ENCODE data around the gene WWOX.

The WWOX gene

GRCh38 chr16:78425891-78426510 is 326.5 kb downstream of the WWOX start:
- no peaks in the 10 kb centered on the region for H3K27me3 ChIP-seq (ENCODE audit: control insufficient read depth, insufficient read depth, low read length)
- peaks cover 7% of the 10 kb centered on the region for H3K4me1 ChIP-seq (ENCODE audit: control insufficient read depth, low read depth, low read length)
- H3K27ac ChIP-seq (ENCODE audit: low read length): no peak overlapping the region
- H3K4me3 ChIP-seq (ENCODE audit: low read length): no peak overlapping the region
- no peak overlapping the region for H3K9ac ChIP-seq (ENCODE audit: low read length)
- no peaks in the 10 kb centered on the region for H3K36me3 ChIP-seq (ENCODE audit: control insufficient read depth, low read depth, low read length)
- no peaks in the 10 kb centered on the region for H3K9me3 ChIP-seq (ENCODE audit: control insufficient read depth, low read depth, low read length)

GRCh38 chr16:78428193-78428592 is 328.7 kb downstream of the WWOX start:
- no peak overlapping the region for H3K9ac ChIP-seq (ENCODE audit: low read length)
- H3K4me3 ChIP-seq (ENCODE audit: low read length): no peak overlapping the region
- H3K4me1 ChIP-seq (ENCODE audit: control insufficient read depth, low read depth, low read length): no peaks in the 10 kb centered on the region
- H3K9me3 ChIP-seq (ENCODE audit: control insufficient read depth, low read depth, low read length): no peaks in the 10 kb centered on the region
- H3K27me3 ChIP-seq (ENCODE audit: control insufficient read depth, insufficient read depth, low read length): no peaks in the 10 kb centered on the region
- H3K27ac ChIP-seq (ENCODE audit: low read length): no peak overlapping the region
- H3K36me3 ChIP-seq (ENCODE audit: control insufficient read depth, low read depth, low read length): no peaks in the 10 kb centered on the region

GRCh38 chr16:78430281-78430680 is 330.8 kb downstream of the WWOX start:
- H3K9me3 ChIP-seq (ENCODE audit: control insufficient read depth, low read depth, low read length): no peaks in the 10 kb centered on the region
- no peaks in the 10 kb centered on the region for H3K36me3 ChIP-seq (ENCODE audit: control insufficient read depth, low read depth, low read length)
- no peak overlapping the region for H3K4me3 ChIP-seq (ENCODE audit: low read length)
- no peak overlapping the region for H3K27ac ChIP-seq (ENCODE audit: low read length)
- H3K4me1 ChIP-seq (ENCODE audit: control insufficient read depth, low read depth, low read length): no peaks in the 10 kb centered on the region
- no peak overlapping the region for H3K9ac ChIP-seq (ENCODE audit: low read length)
- H3K27me3 ChIP-seq (ENCODE audit: control insufficient read depth, insufficient read depth, low read length): no peaks in the 10 kb centered on the region

GRCh38 chr16:78431004-78431670 is 331.7 kb downstream of the WWOX start:
- Histone ChIP-seq H3K9ac (ENCODE audit: low read length) (no peak overlapping the region), H3K4me3 (ENCODE audit: low read length) (no peak overlapping the region), H3K36me3 (ENCODE audit: control insufficient read depth, low read depth, low read length) (no peaks in the 10 kb centered on the region), H3K27ac (ENCODE audit: low read length) (no peak overlapping the region), H3K27me3 (ENCODE audit: control insufficient read depth, insufficient read depth, low read length) (no peaks in the 10 kb centered on the region), H3K4me1 (ENCODE audit: control insufficient read depth, low read depth, low read length) (no peaks in the 10 kb centered on the region), H3K9me3 (ENCODE audit: control insufficient read depth, low read depth, low read length) (no peaks in the 10 kb centered on the region)

DNA sequence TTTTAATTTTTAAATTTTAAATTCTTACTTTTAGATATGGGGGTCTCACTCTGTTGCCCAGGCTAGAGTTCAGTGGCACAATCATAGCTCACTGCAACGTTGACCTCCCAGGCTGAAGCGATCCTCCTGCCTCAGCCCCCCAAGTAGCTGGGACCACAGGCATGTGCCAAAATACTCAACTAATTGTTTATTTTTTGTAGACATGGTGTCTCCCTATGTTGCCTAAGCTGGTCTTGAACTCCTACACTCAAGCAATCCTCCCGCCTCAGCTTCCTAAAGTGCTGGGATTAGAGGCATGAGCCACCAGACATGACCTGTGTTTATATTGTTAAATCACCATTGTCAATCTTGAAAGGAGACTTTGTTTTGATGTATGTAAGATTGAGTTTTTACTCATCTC is 332.2 kb downstream of the WWOX start:
- no peaks in the 10 kb centered on the region for H3K9me3 ChIP-seq (ENCODE audit: control insufficient read depth, low read depth, low read length)
- no peaks in the 10 kb centered on the region for H3K27me3 ChIP-seq (ENCODE audit: control insufficient read depth, insufficient read depth, low read length)
- no peaks in the 10 kb centered on the region for H3K36me3 ChIP-seq (ENCODE audit: control insufficient read depth, low read depth, low read length)
- H3K4me1 ChIP-seq (ENCODE audit: control insufficient read depth, low read depth, low read length): no peaks in the 10 kb centered on the region
- H3K4me3 ChIP-seq (ENCODE audit: low read length): no peak overlapping the region
- no peak overlapping the region for H3K27ac ChIP-seq (ENCODE audit: low read length)
- no peak overlapping the region for H3K9ac ChIP-seq (ENCODE audit: low read length)

GRCh38 chr16:78432451-78432850 is 333.0 kb downstream of the WWOX start:
- no peaks in the 10 kb centered on the region for H3K9me3 ChIP-seq (ENCODE audit: control insufficient read depth, low read depth, low read length)
- H3K9ac ChIP-seq (ENCODE audit: low read length): no peak overlapping the region
- H3K27me3 ChIP-seq (ENCODE audit: control insufficient read depth, insufficient read depth, low read length): no peaks in the 10 kb centered on the region
- H3K36me3 ChIP-seq (ENCODE audit: control insufficient read depth, low read depth, low read length): no peaks in the 10 kb centered on the region
- no peak overlapping the region for H3K4me3 ChIP-seq (ENCODE audit: low read length)
- no peak overlapping the region for H3K27ac ChIP-seq (ENCODE audit: low read length)
- H3K4me1 ChIP-seq (ENCODE audit: control insufficient read depth, low read depth, low read length): no peaks in the 10 kb centered on the region

- no peaks in the 10 kb centered on the region for H3K4me1 ChIP-seq (ENCODE audit: control insufficient read depth, low read depth, low read length)
- H3K9ac ChIP-seq (ENCODE audit: low read length): no peak overlapping the region
- H3K36me3 ChIP-seq (ENCODE audit: control insufficient read depth, low read depth, low read length): no peaks in the 10 kb centered on the region
- no peak overlapping the region for H3K27ac ChIP-seq (ENCODE audit: low read length)
- H3K27me3 ChIP-seq (ENCODE audit: control insufficient read depth, insufficient read depth, low read length): no peaks in the 10 kb centered on the region
- H3K9me3 ChIP-seq (ENCODE audit: control insufficient read depth, low read depth, low read length): no peaks in the 10 kb centered on the region
- H3K4me3 ChIP-seq (ENCODE audit: low read length): no peak overlapping the region
These were observed 333.7 kb downstream of the WWOX start for GRCh38 chr16:78433116-78433515.

DNA sequence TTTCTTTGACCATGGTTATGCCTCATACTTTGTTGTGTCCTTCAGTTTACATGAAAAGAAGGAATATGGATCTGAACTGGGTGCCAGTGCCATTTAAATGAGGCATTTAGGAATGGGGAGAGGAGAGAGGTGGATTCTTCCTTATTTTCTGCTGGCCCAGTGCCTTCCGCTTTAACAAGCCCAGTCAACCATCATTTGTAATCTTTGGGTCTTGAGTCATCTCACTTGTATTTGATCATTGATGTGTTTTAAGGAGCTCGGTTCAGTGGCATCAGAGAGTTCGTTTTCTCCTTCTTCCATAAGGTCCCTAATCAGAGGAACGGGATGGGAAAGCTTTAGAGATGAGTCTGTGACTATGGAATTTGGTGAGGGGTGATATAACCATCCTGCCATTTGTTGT is 334.9 kb downstream of the WWOX start:
- H3K4me1 ChIP-seq (ENCODE audit: control insufficient read depth, low read depth, low read length): no peaks in the 10 kb centered on the region
- no peaks in the 10 kb centered on the region for H3K36me3 ChIP-seq (ENCODE audit: control insufficient read depth, low read depth, low read length)
- H3K9me3 ChIP-seq (ENCODE audit: control insufficient read depth, low read depth, low read length): no peaks in the 10 kb centered on the region
- H3K27ac ChIP-seq (ENCODE audit: low read length): no peak overlapping the region
- H3K4me3 ChIP-seq (ENCODE audit: low read length): no peak overlapping the region
- H3K9ac ChIP-seq (ENCODE audit: low read length): no peak overlapping the region
- no peaks in the 10 kb centered on the region for H3K27me3 ChIP-seq (ENCODE audit: control insufficient read depth, insufficient read depth, low read length)

DNA sequence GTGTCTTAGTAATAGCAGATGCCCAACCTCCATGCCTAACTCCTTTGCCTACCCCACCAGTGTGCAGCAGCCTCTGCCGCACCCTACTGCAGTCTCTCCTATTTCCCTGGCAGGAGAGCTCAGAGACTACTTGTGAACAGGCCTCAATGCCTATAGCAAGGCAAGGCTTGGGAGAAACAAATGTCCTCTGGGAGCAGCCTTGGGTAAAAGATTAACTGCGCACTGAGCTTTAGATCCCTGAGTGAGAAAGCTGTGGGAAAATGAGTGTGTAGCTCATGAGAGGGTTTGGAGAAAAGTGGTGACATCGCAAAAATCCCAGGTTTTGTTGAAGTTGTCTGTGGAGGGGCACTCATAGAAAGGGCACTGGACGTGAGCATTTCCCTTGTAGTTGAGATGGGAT is 335.8 kb downstream of the WWOX start:
- Histone ChIP-seq H3K36me3 (ENCODE audit: control insufficient read depth, low read depth, low read length) (no peaks in the 10 kb centered on the region), H3K9ac (ENCODE audit: low read length) (no peak overlapping the region)

GRCh38 chr16:78436023-78436422 is 336.6 kb downstream of the WWOX start:
- H3K27ac ChIP-seq (ENCODE audit: low read length): no peak overlapping the region
- no peak overlapping the region for H3K4me3 ChIP-seq (ENCODE audit: low read length)
- H3K36me3 ChIP-seq (ENCODE audit: control insufficient read depth, low read depth, low read length): no peaks in the 10 kb centered on the region
- H3K9ac ChIP-seq (ENCODE audit: low read length): no peak overlapping the region
- no peaks in the 10 kb centered on the region for H3K4me1 ChIP-seq (ENCODE audit: control insufficient read depth, low read depth, low read length)
- H3K9me3 ChIP-seq (ENCODE audit: control insufficient read depth, low read depth, low read length): no peaks in the 10 kb centered on the region
- H3K27me3 ChIP-seq (ENCODE audit: control insufficient read depth, insufficient read depth, low read length): no peaks in the 10 kb centered on the region

More for the DNA sequence above, 335.8 kb downstream of the WWOX start:
- H3K4me3 ChIP-seq (ENCODE audit: low read length): no peak overlapping the region
- no peaks in the 10 kb centered on the region for H3K27me3 ChIP-seq (ENCODE audit: control insufficient read depth, insufficient read depth, low read length)
- no peaks in the 10 kb centered on the region for H3K4me1 ChIP-seq (ENCODE audit: control insufficient read depth, low read depth, low read length)
- no peaks in the 10 kb centered on the region for H3K9me3 ChIP-seq (ENCODE audit: control insufficient read depth, low read depth, low read length)
- no peak overlapping the region for H3K27ac ChIP-seq (ENCODE audit: low read length)

- Histone ChIP-seq H3K4me3 (ENCODE audit: low read length) (no peak overlapping the region), H3K9me3 (ENCODE audit: control insufficient read depth, low read depth, low read length) (no peaks in the 10 kb centered on the region), H3K9ac (ENCODE audit: low read length) (no peak overlapping the region), H3K36me3 (ENCODE audit: control insufficient read depth, low read depth, low read length) (no peaks in the 10 kb centered on the region), H3K4me1 (ENCODE audit: control insufficient read depth, low read depth, low read length) (no peaks in the 10 kb centered on the region), H3K27me3 (ENCODE audit: control insufficient read depth, insufficient read depth, low read length) (no peaks in the 10 kb centered on the region), H3K27ac (ENCODE audit: low read length) (no peak overlapping the region)
These were observed 337.4 kb downstream of the WWOX start for GRCh38 chr16:78436846-78437245.

DNA sequence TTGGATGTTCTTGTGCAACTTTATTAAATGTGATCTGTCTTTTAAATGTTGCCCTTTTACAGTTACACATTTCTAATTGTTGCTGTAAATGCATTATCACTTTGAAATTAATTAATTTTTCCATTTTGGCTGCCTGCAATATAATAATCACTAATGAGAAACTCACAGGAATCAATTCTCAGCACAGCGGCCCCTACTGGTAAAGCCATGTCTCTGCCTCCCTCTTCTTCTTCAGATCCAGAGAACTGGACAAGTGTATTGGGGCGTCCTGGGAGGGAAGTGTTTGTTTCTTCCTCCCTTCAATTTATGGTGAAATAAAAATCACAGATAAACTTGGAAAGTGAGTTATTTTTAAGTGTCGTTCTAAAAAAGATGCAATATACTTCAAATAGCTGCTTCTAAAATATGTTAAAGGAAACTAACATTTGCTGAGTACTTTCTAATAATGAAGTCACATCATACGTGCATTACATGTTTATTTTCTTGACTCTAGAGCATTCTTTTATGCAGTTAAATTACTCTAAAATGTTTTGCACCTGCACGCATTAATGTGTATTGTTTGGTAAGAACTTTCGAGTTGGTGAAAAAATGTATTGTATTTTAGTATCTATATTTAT is 338.0 kb downstream of the WWOX start:
- Histone ChIP-seq H3K9ac (ENCODE audit: low read length) (no peak overlapping the region), H3K36me3 (ENCODE audit: control insufficient read depth, low read depth, low read length) (no peaks in the 10 kb centered on the region), H3K27ac (ENCODE audit: low read length) (no peak overlapping the region), H3K9me3 (ENCODE audit: control insufficient read depth, low read depth, low read length) (no peaks in the 10 kb centered on the region), H3K4me1 (ENCODE audit: control insufficient read depth, low read depth, low read length) (no peaks in the 10 kb centered on the region), H3K4me3 (ENCODE audit: low read length) (no peak overlapping the region), H3K27me3 (ENCODE audit: control insufficient read depth, insufficient read depth, low read length) (no peaks in the 10 kb centered on the region)

Data from iPS-18a (cell line).